Suprapubic skin (tissue), 4 donors: ENCODE results near the gene CSNK2A2. TPM values are rescaled to one million over a fixed set of nuclear protein-coding genes. Genes with fewer than 3 reads are reported as not detected.

Experiments
- DNase-seq, 2 donors: peaks; one replicate each; pipeline ENCODE4 v3.0.0-alpha.2; 2019; ENCODE audit warnings: low spot score in 2 of 2
- H3K27ac ChIP-seq: fragments of 200-600 bp; sonication (generic); one replicate; pipeline ENCODE4 v1.5.1; 2019
- H3K27me3 ChIP-seq: fragments of 200-600 bp; sonication (generic); one replicate; pipeline ENCODE4 v1.5.1; 2019
- H3K36me3 ChIP-seq: fragments of 200-600 bp; sonication (generic); one replicate; pipeline ENCODE4 v1.5.1; 2019
- H3K4me1 ChIP-seq: fragments of 200-600 bp; sonication (generic); one replicate; pipeline ENCODE4 v1.5.1; 2019
- H3K4me3 ChIP-seq: fragments of 200-600 bp; sonication (generic); one replicate; pipeline ENCODE4 v1.5.1; 2019; ENCODE audit warnings: mild to moderate bottlenecking
- H3K9me3 ChIP-seq: fragments of 200-600 bp; sonication (generic); one replicate; pipeline ENCODE4 v1.5.1; 2019
- CTCF ChIP-seq, 2 donors: fragments of 200-600 bp in 1 of 2; fragments of 450-650 bp in 1 of 2; sonication (generic) in 1 of 2; IDR thresholded peaks; one replicate each; pipeline ENCODE4 v1.5.1; 2016 to 2019; ENCODE audit warnings: antibody characterized with exemption in 2 of 2, mild to moderate bottlenecking in 1 of 2, moderate library complexity in 1 of 2
- EP300 ChIP-seq: sonication (generic); formaldehyde crosslinking; IDR thresholded peaks from one replicate; pipeline ENCODE4 v1.6.1; 2017; ENCODE audit warnings: antibody characterized with exemption
- POLR2A ChIP-seq, 2 donors: fragments of 450-650 bp; IDR thresholded peaks; one replicate each; pipeline ENCODE4 v1.6.1; 2017; ENCODE audit warnings: antibody characterized with exemption in 2 of 2, mild to moderate bottlenecking in 2 of 2, moderate library complexity in 2 of 2
- POLR2AphosphoS5 ChIP-seq, 3 donors: sonication (generic); formaldehyde crosslinking; IDR thresholded peaks; one replicate each; pipeline ENCODE4 v1.6.1; 2017; ENCODE audit warnings: antibody characterized with exemption in 3 of 3
- WGBS: methylation state at CpG from one replicate; pipeline ENCODE4 v1.1.5; 2018; 5-methylcytosine and 5-hydroxymethylcytosine counted together
- total RNA-seq, 4 donors: library from RNA; depleted of rRNA; stranded (reverse); fragments of >200 nt; gene quantifications; one replicate each; pipeline ENCODE4 v1.1.0, GENCODE V29; 2016

The CSNK2A2 gene
- total RNA-seq, 4 donors from 2014 or later, result 53.3 to 112 (median 70.0) TPM

GRCh38 chr16:58121132-58121531, 76.8 kb downstream of the CSNK2A2 start:
- peaks cover 49% of the 10 kb centered on the region for H3K4me1 ChIP-seq
- peak in 1 of 2 donors; percentile 32 for DNase-seq

GRCh38 chr16:58120234-58120633, 77.7 kb downstream of the CSNK2A2 start:
- H3K9me3 ChIP-seq, result no peaks in the 10 kb centered on the region
- peaks cover 40% of the 10 kb centered on the region for H3K4me1 ChIP-seq
- no peak for TF ChIP-seq CTCF (IDR thresholded peaks at IDR 0.05)
- no peak for TF ChIP-seq POLR2A (IDR thresholded peaks at IDR 0.05)
- no peak for TF ChIP-seq POLR2AphosphoS5 (IDR thresholded peaks at IDR 0.05)
- no peak for TF ChIP-seq EP300
- WGBS, result 44% methylated on average over 3 of the region's 3 CpGs
- peaks cover 13% of the 10 kb centered on the region for H3K36me3 ChIP-seq
- H3K4me3 ChIP-seq, result no peak overlapping the region
- no peaks in the 10 kb centered on the region for H3K27me3 ChIP-seq
- no peak overlapping the region for H3K27ac ChIP-seq
- no peak for DNase-seq

More at GRCh38 chr16:58121132-58121531, 76.8 kb downstream of the CSNK2A2 start:
- no peaks in the 10 kb centered on the region for H3K27me3 ChIP-seq
- TF ChIP-seq POLR2AphosphoS5 (IDR thresholded peaks at IDR 0.05), result no peak
- no peaks in the 10 kb centered on the region for H3K9me3 ChIP-seq
- peaks cover 4% of the 10 kb centered on the region for H3K36me3 ChIP-seq
- peak overlapping the region; percentile 22 for H3K27ac ChIP-seq
- H3K4me3 ChIP-seq, result no peak overlapping the region
- WGBS, result 29% methylated on average over 6 of the region's 6 CpGs

- Histone ChIP-seq H3K27ac (no peak overlapping the region), H3K4me3 (no peak overlapping the region), H3K4me1 (peaks cover 32% of the 10 kb centered on the region), H3K9me3 (no peaks in the 10 kb centered on the region), H3K36me3 (peaks cover 21% of the 10 kb centered on the region), H3K27me3 (no peaks in the 10 kb centered on the region)
- WGBS, result 66% methylated on average over 8 of the region's 8 CpGs
- peak in 1 of 2 donors; percentile 27 for DNase-seq
- TF ChIP-seq POLR2A (IDR thresholded peaks at IDR 0.05) (no peak), EP300 (no peak), CTCF (IDR thresholded peaks at IDR 0.05) (no peak), POLR2AphosphoS5 (IDR thresholded peaks at IDR 0.05) (no peak)
These were observed 78.4 kb downstream of the CSNK2A2 start for GRCh38 chr16:58119509-58119845.

- Histone ChIP-seq H3K9me3 (no peaks in the 10 kb centered on the region), H3K4me3 (no peak overlapping the region), H3K36me3 (peaks cover 26% of the 10 kb centered on the region), H3K27ac (no peak overlapping the region), H3K4me1 (peaks cover 29% of the 10 kb centered on the region), H3K27me3 (no peaks in the 10 kb centered on the region)
- 50% methylated on average over 5 of the region's 5 CpGs for WGBS
- TF ChIP-seq POLR2AphosphoS5 (IDR thresholded peaks at IDR 0.05) (no peak), CTCF (IDR thresholded peaks at IDR 0.05) (no peak), EP300 (no peak), POLR2A (IDR thresholded peaks at IDR 0.05) (no peak)
- no peak for DNase-seq
These were observed 79.0 kb downstream of the CSNK2A2 start for GRCh38 chr16:58118801-58119508.

GRCh38 chr16:58116529-58116928, 81.4 kb downstream of the CSNK2A2 start:
- peaks cover 41% of the 10 kb centered on the region for H3K36me3 ChIP-seq
- no peaks in the 10 kb centered on the region for H3K9me3 ChIP-seq
- H3K4me1 ChIP-seq, result peaks cover 17% of the 10 kb centered on the region
- DNase-seq, result no peak
- no peak overlapping the region for H3K27ac ChIP-seq
- 97% methylated on average over 6 of the region's 6 CpGs for WGBS
- no peak overlapping the region for H3K4me3 ChIP-seq
- TF ChIP-seq EP300, result no peak
- TF ChIP-seq POLR2AphosphoS5 (IDR thresholded peaks at IDR 0.05), result no peak
- no peak for TF ChIP-seq CTCF (IDR thresholded peaks at IDR 0.05)
- TF ChIP-seq POLR2A (IDR thresholded peaks at IDR 0.05), result no peak
- no peaks in the 10 kb centered on the region for H3K27me3 ChIP-seq

- H3K36me3 ChIP-seq, result peaks cover 41% of the 10 kb centered on the region
- no peaks in the 10 kb centered on the region for H3K27me3 ChIP-seq
- no peaks in the 10 kb centered on the region for H3K9me3 ChIP-seq
- no peak for DNase-seq
- TF ChIP-seq CTCF (IDR thresholded peaks at IDR 0.05) (no peak), POLR2A (IDR thresholded peaks at IDR 0.05) (no peak), EP300 (no peak), POLR2AphosphoS5 (IDR thresholded peaks at IDR 0.05) (no peak)
- peaks cover 13% of the 10 kb centered on the region for H3K4me1 ChIP-seq
- WGBS, result 80% methylated on average over 6 of the region's 6 CpGs
- H3K4me3 ChIP-seq, result no peak overlapping the region
- H3K27ac ChIP-seq, result no peak overlapping the region
These were observed 81.8 kb downstream of the CSNK2A2 start for GRCh38 chr16:58116081-58116480.
